Measurements from ENCODE around the gene ASIC1. TPM values are rescaled to one million over a fixed set of nuclear protein-coding genes. Genes with fewer than 3 reads are reported as not detected.

Gene ASIC1
- total and polyA plus RNA-seq, 2 of the 13 experiments (the other 11 are each of a cell fraction or from before 2014, with no cell fraction given), result 0.44 to 1.5 TPM

DNA sequence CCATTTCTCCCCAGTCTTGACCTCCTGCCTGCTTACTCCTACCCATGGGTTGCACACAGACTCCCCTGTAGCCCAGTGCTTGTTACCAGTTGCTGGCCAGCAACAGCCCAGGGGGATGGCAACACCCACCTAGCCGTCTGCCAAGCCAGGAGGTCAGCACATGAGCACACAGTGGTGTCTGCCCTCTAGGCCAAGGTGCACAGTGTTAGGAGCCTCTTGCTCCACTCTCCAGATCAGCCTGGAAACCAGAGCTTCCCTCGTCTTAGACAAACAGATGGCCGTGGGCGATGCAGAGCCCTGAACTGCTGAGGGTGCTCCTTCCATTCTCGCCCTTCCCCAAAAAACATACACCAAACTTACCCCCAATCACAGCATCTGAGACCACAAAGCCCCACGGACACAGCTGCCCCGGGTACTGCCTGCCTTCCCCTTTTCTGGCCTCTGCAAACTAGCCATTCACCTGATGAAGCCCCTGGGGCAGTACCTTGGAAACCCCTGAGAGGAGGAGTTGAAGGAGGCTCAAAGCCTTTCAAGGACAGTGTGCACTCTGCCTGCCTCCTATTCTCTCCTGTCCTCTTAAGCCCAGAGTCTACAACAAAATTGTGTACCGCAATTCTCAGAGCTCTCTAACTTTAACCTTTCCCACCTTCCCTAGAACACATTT is 45.4 kb downstream of the ASIC1 start (continued):
- TF ChIP-seq, protein P1, sequence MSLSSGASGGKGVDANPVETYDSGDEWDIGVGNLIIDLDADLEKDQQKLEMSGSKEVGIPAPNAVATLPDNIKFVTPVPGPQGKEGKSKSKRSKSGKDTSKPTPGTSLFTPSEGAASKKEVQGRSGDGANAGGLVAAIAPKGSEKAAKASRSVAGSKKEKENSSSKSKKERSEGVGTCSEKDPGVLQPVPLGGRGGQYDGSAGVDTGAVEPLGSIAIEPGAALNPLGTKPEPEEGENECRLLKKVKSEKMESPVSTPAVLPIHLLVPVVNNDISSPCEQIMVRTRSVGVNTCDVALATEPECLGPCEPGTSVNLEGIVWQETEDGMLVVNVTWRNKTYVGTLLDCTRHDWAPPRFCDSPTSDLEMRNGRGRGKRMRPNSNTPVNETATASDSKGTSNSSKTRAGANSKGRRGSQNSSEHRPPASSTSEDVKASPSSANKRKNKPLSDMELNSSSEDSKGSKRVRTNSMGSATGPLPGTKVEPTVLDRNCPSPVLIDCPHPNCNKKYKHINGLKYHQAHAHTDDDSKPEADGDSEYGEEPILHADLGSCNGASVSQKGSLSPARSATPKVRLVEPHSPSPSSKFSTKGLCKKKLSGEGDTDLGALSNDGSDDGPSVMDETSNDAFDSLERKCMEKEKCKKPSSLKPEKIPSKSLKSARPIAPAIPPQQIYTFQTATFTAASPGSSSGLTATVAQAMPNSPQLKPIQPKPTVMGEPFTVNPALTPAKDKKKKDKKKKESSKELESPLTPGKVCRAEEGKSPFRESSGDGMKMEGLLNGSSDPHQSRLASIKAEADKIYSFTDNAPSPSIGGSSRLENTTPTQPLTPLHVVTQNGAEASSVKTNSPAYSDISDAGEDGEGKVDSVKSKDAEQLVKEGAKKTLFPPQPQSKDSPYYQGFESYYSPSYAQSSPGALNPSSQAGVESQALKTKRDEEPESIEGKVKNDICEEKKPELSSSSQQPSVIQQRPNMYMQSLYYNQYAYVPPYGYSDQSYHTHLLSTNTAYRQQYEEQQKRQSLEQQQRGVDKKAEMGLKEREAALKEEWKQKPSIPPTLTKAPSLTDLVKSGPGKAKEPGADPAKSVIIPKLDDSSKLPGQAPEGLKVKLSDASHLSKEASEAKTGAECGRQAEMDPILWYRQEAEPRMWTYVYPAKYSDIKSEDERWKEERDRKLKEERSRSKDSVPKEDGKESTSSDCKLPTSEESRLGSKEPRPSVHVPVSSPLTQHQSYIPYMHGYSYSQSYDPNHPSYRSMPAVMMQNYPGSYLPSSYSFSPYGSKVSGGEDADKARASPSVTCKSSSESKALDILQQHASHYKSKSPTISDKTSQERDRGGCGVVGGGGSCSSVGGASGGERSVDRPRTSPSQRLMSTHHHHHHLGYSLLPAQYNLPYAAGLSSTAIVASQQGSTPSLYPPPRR (CRISPR knock-in tag; IDR thresholded peaks at IDR 0.05; ENCODE audit: borderline replicate concordance), result 0 out of 2 replicates have a peak, but pooled peaks have one; percentile 32
- peak; percentile 43; the same call in 1 of the 2 replicates for TF ChIP-seq ZNF619 (CRISPR knock-in tag; IDR thresholded peaks at IDR 0.05)
- no peak for TF ChIP-seq CC2D1A (CRISPR knock-in tag; IDR thresholded peaks at IDR 0.05)
- TF ChIP-seq RFX5 (IDR thresholded peaks at IDR 0.05; ENCODE audit: low read depth, low read length), result 0 out of 2 replicates have a peak, but pooled peaks have one; percentile 4
- TF ChIP-seq, protein P2, sequence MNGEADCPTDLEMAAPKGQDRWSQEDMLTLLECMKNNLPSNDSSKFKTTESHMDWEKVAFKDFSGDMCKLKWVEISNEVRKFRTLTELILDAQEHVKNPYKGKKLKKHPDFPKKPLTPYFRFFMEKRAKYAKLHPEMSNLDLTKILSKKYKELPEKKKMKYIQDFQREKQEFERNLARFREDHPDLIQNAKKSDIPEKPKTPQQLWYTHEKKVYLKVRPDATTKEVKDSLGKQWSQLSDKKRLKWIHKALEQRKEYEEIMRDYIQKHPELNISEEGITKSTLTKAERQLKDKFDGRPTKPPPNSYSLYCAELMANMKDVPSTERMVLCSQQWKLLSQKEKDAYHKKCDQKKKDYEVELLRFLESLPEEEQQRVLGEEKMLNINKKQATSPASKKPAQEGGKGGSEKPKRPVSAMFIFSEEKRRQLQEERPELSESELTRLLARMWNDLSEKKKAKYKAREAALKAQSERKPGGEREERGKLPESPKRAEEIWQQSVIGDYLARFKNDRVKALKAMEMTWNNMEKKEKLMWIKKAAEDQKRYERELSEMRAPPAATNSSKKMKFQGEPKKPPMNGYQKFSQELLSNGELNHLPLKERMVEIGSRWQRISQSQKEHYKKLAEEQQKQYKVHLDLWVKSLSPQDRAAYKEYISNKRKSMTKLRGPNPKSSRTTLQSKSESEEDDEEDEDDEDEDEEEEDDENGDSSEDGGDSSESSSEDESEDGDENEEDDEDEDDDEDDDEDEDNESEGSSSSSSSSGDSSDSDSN (CRISPR knock-in tag; IDR thresholded peaks at IDR 0.05), result peak; percentile 47
- TF ChIP-seq, protein P3, sequence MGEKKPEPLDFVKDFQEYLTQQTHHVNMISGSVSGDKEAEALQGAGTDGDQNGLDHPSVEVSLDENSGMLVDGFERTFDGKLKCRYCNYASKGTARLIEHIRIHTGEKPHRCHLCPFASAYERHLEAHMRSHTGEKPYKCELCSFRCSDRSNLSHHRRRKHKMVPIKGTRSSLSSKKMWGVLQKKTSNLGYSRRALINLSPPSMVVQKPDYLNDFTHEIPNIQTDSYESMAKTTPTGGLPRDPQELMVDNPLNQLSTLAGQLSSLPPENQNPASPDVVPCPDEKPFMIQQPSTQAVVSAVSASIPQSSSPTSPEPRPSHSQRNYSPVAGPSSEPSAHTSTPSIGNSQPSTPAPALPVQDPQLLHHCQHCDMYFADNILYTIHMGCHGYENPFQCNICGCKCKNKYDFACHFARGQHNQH (CRISPR knock-in tag; IDR thresholded peaks at IDR 0.05), result peak; percentile 47; the same call in 1 of the 2 replicates
- TF ChIP-seq, protein P4, sequence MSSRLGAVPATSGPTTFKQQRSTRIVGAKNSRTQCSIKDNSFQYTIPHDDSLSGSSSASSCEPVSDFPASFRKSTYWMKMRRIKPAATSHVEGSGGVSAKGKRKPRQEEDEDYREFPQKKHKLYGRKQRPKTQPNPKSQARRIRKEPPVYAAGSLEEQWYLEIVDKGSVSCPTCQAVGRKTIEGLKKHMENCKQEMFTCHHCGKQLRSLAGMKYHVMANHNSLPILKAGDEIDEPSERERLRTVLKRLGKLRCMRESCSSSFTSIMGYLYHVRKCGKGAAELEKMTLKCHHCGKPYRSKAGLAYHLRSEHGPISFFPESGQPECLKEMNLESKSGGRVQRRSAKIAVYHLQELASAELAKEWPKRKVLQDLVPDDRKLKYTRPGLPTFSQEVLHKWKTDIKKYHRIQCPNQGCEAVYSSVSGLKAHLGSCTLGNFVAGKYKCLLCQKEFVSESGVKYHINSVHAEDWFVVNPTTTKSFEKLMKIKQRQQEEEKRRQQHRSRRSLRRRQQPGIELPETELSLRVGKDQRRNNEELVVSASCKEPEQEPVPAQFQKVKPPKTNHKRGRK (CRISPR knock-in tag; IDR thresholded peaks at IDR 0.05), result no peak
- peak; percentile 73; the same call in 1 of the 2 replicates for TF ChIP-seq MTA1 (CRISPR knock-in tag; IDR thresholded peaks at IDR 0.05; ENCODE audit: borderline replicate concordance)
- TF ChIP-seq DPF2 (CRISPR knock-in tag; IDR thresholded peaks at IDR 0.05; ENCODE audit: borderline replicate concordance, low read depth), result no peak
- TF ChIP-seq MAZ (IDR thresholded peaks at IDR 0.05; ENCODE audit: borderline replicate concordance, low read depth, low read length), result no peak
- TF ChIP-seq MAZ (CRISPR knock-in tag; IDR thresholded peaks at IDR 0.05; ENCODE audit: low read depth), result peak; percentile 36; the same call in 1 of the 2 replicates
- TF ChIP-seq, protein P5, sequence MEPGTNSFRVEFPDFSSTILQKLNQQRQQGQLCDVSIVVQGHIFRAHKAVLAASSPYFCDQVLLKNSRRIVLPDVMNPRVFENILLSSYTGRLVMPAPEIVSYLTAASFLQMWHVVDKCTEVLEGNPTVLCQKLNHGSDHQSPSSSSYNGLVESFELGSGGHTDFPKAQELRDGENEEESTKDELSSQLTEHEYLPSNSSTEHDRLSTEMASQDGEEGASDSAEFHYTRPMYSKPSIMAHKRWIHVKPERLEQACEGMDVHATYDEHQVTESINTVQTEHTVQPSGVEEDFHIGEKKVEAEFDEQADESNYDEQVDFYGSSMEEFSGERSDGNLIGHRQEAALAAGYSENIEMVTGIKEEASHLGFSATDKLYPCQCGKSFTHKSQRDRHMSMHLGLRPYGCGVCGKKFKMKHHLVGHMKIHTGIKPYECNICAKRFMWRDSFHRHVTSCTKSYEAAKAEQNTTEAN (CRISPR knock-in tag; conservative IDR thresholded peaks at IDR 0.05), result no peak
- peak; percentile 53; the same call in 1 of the 2 replicates for TF ChIP-seq NR2F6 (IDR thresholded peaks at IDR 0.05)
- TF ChIP-seq NR2F6 (CRISPR knock-in tag; IDR thresholded peaks at IDR 0.05), result peak; percentile 73
- no peak for TF ChIP-seq PCBP2 (optimal IDR thresholded peaks at IDR 0.05; ENCODE audit: low read depth, low read length, poor library complexity, severe bottlenecking)
- TF ChIP-seq ZNF232 (CRISPR knock-in tag; IDR thresholded peaks at IDR 0.05; ENCODE audit: borderline replicate concordance), result no peak
- peak; percentile 69; the same call in 1 of the 2 replicates for TF ChIP-seq CEBPB (IDR thresholded peaks at IDR 0.05; ENCODE audit: borderline replicate concordance, low read depth, low read length)
- TF ChIP-seq TBX3 (IDR thresholded peaks at IDR 0.05; ENCODE audit: borderline replicate concordance), result no peak

Data from HepG2 (cell line).